Activated CD8-positive, alpha-beta T cell treated with anti-CD3 and anti-CD28 coated beads for 36 hours (primary cell): Measurements from ENCODE around the gene PIK3IP1. TPM values are rescaled to one million over a fixed set of nuclear protein-coding genes. Genes with fewer than 3 reads are reported as not detected.

Experiments used
- ATAC-seq: fragments of 200-7000 bp; cut with Tn5 transposase; one replicate; pipeline ENCODE4 v1.10.0; 2021; ENCODE audit warnings: mild to moderate bottlenecking, moderate library complexity
- CTCF ChIA-PET: fragments of 350-600 bp; sonication (Branson Sonifier 250); formaldehyde crosslinking; loops from one replicate; lab custom pipeline; 2021; ENCODE audit warnings: antibody characterized with exemption; lab: Charles Lee
- POLR2A ChIA-PET: fragments of 350-600 bp; sonication (Branson Sonifier 250); formaldehyde crosslinking; loops from one replicate; lab custom pipeline; 2021; ENCODE audit warnings: antibody characterized with exemption; lab: Charles Lee
- DNase-seq: peaks from one replicate; pipeline ENCODE4 v3.0.0-alpha.2; 2020
- H3K27ac Mint-ChIP-seq: one replicate; pipeline ENCODE4 v1.8.0; 2021; ENCODE audit warnings: mild to moderate bottlenecking, mixed read lengths
- H3K27me3 Mint-ChIP-seq: one replicate; pipeline ENCODE4 v1.8.0; 2021; ENCODE audit warnings: mixed read lengths
- H3K36me3 Mint-ChIP-seq: one replicate; pipeline ENCODE4 v1.8.0; 2021; ENCODE audit warnings: low read depth, mixed read lengths
- H3K4me1 Mint-ChIP-seq: one replicate; pipeline ENCODE4 v1.8.0; 2021; ENCODE audit warnings: low read depth, mixed read lengths
- H3K4me3 Mint-ChIP-seq: one replicate; pipeline ENCODE4 v1.8.0; 2021; ENCODE audit warnings: mild to moderate bottlenecking, moderate library complexity, mixed read lengths
- H3K9me3 Mint-ChIP-seq: one replicate; pipeline ENCODE4 v1.8.0; 2021; ENCODE audit warnings: mixed read lengths
- CTCF ChIP-seq: fragments of 200-600 bp; IDR thresholded peaks from one replicate; pipeline ENCODE4 v1.8.0; 2022; ENCODE audit warnings: antibody characterized with exemption, mild to moderate bottlenecking
- intact Hi-C: fragments of 100-400 bp; cut with micrococcal nuclease; formaldehyde crosslinking; loops from one replicate; pipeline ENCODE4 v1.10.0; 2022
- total RNA-seq, 2 experiments: library from RNA; stranded (reverse); gene quantifications; one replicate each; pipeline ENCODE4 v1.2.3, GENCODE V29; 2021

Gene PIK3IP1
- total RNA-seq, 2 experiments from 2014 or later: 18.2 to 19.6 TPM

- POLR2A ChIA-PET: interaction anchor here (0.9 to 2.7 kb wide), 6 partner anchors 11 to 319 kb away, joined by 3 to 11 read pairs (median 3); partner anchors contain the start of gene PIK3IP1
- peak; percentile 70 for ATAC-seq
- Mint-ChIP-seq H3K27me3 (no peaks in the 10 kb centered on the region), H3K4me1 (peaks cover 10% of the 10 kb centered on the region), H3K36me3 (peaks cover 9% of the 10 kb centered on the region), H3K27ac (no peak overlapping the region), H3K4me3 (no peak overlapping the region), H3K9me3 (peaks cover 2% of the 10 kb centered on the region)
- intact Hi-C loops: loop anchor here (5.0 kb wide), 1 partner anchor 101 kb away; the partner anchor contains the start of gene LIMK2
- peak; percentile 80 for DNase-seq
- TF ChIP-seq CTCF: peak; percentile 95
- CTCF ChIA-PET: interaction anchor here (0.6 to 11.5 kb wide), 39 partner anchors 8 to 890 kb away, joined by 3 to 196 read pairs (median 4); partner anchors contain the start of genes DRG1, LIMK2, PIK3IP1 and SELENOM
Observed at GRCh38 chr22:31313366-31314147, 21.3 kb upstream of the PIK3IP1 start.

GRCh38 chr22:31308181-31308580 lies 15.9 kb upstream of the PIK3IP1 start:
- peak overlapping the region; percentile 29 for H3K27ac Mint-ChIP-seq
- ChIA-PET POLR2A (interaction anchor here (0.8 to 1.3 kb wide), 3 partner anchors 10 to 17 kb away, joined by 3 to 5 read pairs (median 3); no protein-coding TSS in a partner anchor), CTCF (interaction anchor here (11.5 kb wide), 1 partner anchor 12 kb away, joined by 196 read pairs; the partner anchor contains the start of gene PIK3IP1)
- no peak for DNase-seq
- H3K4me1 Mint-ChIP-seq: peaks cover 28% of the 10 kb centered on the region
- TF ChIP-seq CTCF: no peak
- H3K4me3 Mint-ChIP-seq: no peak overlapping the region
- H3K9me3 Mint-ChIP-seq: no peaks in the 10 kb centered on the region
- no peaks in the 10 kb centered on the region for H3K27me3 Mint-ChIP-seq
- intact Hi-C loops: no loop called here
- ATAC-seq: no peak
- no peaks in the 10 kb centered on the region for H3K36me3 Mint-ChIP-seq

DNA sequence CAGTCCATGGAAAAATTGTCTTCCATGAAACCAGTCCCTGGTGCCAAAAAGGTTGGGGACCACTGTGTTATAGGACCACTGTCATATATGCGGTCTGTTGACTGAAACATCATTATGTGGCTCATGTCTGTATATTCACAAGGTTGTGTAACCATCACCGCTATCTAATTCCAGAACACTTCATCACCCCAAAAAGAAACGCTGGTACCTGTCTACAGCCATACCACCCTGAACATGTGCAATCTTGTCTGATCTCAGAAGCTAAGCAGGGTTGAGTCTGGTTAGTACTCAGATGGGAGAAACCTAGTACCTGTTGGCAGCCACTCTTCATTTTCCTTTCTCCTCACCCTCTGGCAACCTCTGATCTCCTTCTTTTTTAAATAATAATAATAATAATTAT lies 12.9 kb upstream of the PIK3IP1 start:
- H3K4me1 Mint-ChIP-seq: peaks cover 37% of the 10 kb centered on the region
- ATAC-seq (no peak), DNase-seq (no peak)
- H3K9me3 Mint-ChIP-seq: no peaks in the 10 kb centered on the region
- H3K4me3 Mint-ChIP-seq: no peak overlapping the region
- POLR2A ChIA-PET: interaction anchor here (6.5 kb wide), 1 partner anchor 14 kb away, joined by 63 read pairs; the partner anchor contains the start of gene PIK3IP1
- H3K36me3 Mint-ChIP-seq: no peaks in the 10 kb centered on the region
- CTCF ChIA-PET: interaction anchor here (11.5 to 18.7 kb wide), 2 partner anchors 6 to 9 kb away, joined by 196 read pairs; partner anchors contain the start of gene PIK3IP1
- TF ChIP-seq CTCF: no peak
- H3K27ac Mint-ChIP-seq: no peak overlapping the region
- intact Hi-C loops: no loop called here
- no peaks in the 10 kb centered on the region for H3K27me3 Mint-ChIP-seq

DNA sequence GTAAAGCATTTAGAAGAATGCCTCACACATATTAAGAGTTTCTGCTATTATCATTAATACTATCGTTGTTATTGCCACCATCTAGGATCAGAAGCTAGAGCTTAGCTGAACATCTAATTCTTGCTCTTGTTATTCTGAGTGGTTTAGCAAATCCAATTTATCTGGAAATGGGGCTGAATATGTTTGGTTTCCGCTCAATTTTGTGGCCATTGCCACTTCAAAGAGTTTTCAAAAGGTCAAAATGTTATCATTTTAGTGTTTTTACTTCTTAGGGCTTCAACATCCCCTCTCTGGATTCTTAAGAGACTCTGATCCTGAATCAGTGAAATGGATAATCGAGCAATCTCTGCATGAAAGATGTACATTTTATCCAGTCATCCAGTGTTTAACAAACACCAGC lies 10.2 kb upstream of the PIK3IP1 start:
- TF ChIP-seq CTCF: no peak
- Mint-ChIP-seq H3K4me3 (no peak overlapping the region), H3K27me3 (no peaks in the 10 kb centered on the region), H3K27ac (no peak overlapping the region), H3K9me3 (no peaks in the 10 kb centered on the region), H3K36me3 (no peaks in the 10 kb centered on the region), H3K4me1 (peaks cover 31% of the 10 kb centered on the region)
- POLR2A ChIA-PET: interaction anchor here (0.9 to 6.5 kb wide), 4 partner anchors 11 to 89 kb away, joined by 3 to 63 read pairs (median 3); partner anchors contain the start of gene PIK3IP1
- DNase-seq (no peak), ATAC-seq (no peak)
- CTCF ChIA-PET: interaction anchor here (1.1 to 18.7 kb wide), 4 partner anchors 8 to 194 kb away, joined by 3 to 196 read pairs (median 4); partner anchors contain the start of gene LIMK2
- intact Hi-C loops: no loop called here
